HG03039 (cell line): ENCODE results near the gene ASXL2.

ENCODE experiments used
- ATAC-seq: cut with Tn5 transposase; IDR thresholded peaks from one replicate; pipeline ENCODE4 v1.9.1; 2021; ENCODE audit warnings: mild to moderate bottlenecking, moderate library complexity; ENCODE audit not compliant: unreplicated experiment

Gene ASXL2

GRCh38 chr2:25808006-25808383 lies 70.3 kb downstream of the ASXL2 start:
- no peak for ATAC-seq

- no peak for ATAC-seq
These were observed 71.3 kb downstream of the ASXL2 start for GRCh38 chr2:25806941-25807340.

GRCh38 chr2:25805987-25806386 lies 72.3 kb downstream of the ASXL2 start:
- ATAC-seq = no peak

DNA sequence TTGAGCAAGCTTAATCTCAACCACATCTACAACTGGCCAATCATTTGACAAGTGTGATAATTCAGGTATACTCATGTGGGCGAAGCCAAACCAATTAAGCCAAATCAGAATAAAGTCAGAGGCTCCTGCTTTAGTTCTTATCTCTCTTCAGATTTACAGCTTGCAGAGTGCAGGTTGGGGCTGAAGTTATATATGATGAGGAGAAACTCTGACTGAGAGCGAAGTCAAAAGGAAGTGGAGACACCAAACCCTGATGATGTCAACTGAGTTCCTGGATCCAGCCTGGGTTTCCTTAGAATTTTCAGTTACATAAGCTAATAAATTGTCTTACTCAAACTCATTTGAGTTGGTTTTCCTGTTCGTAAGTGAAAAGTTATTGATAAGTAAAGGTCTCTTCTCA lies 73.9 kb downstream of the ASXL2 start:
- ATAC-seq = no peak

DNA sequence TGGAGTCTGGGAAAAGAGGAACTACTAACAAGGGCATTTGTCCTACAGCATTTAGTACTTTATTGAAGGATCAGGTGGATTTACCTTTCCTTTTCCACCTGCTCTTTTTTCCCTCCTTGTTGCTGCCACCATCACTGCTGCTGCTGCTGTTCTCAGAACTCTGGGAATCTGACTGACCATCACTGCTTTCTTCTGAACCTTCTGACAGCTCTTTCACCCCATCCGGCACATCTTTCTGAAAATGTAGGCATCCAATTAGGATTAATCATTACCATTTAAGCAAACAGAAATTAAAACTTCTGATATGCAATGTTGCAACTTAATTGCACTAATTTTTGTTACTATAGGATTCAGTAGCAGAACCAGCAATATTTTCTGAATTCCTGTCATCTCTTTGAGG lies 79.0 kb downstream of the ASXL2 start:
- ATAC-seq = no peak

GRCh38 chr2:25797620-25798488 lies 80.4 kb downstream of the ASXL2 start:
- no peak for ATAC-seq

- no peak for ATAC-seq
These were observed 83.6 kb downstream of the ASXL2 start for GRCh38 chr2:25794544-25795276.

- no peak for ATAC-seq
These were observed 88.1 kb downstream of the ASXL2 start for GRCh38 chr2:25790074-25790790.

- no peak for ATAC-seq
These were observed 89.8 kb downstream of the ASXL2 start for GRCh38 chr2:25788457-25788856.

DNA sequence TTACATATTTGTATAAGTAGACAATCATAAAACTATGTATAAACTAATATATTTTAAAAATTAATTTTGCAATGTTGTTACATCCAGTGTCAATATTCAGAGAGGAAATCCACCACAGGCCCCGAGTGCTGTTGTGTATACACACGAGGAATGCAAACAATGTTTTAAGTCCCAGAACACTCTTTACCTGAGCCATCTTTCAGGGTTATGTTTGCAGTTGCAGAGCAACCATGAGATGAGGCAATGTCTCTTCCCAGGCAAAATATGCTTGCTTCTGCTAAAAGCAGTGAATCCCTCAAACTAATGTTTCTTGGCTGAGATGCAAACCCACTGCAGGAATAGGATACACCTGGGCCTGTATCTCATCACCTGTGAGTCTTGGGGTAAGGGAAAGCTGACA lies 91.3 kb downstream of the ASXL2 start:
- no peak for ATAC-seq

- no peak for ATAC-seq
These were observed 93.9 kb downstream of the ASXL2 start for GRCh38 chr2:25784404-25784803.

GRCh38 chr2:25777077-25777476 lies 101.2 kb downstream of the ASXL2 start:
- ATAC-seq = no peak

DNA sequence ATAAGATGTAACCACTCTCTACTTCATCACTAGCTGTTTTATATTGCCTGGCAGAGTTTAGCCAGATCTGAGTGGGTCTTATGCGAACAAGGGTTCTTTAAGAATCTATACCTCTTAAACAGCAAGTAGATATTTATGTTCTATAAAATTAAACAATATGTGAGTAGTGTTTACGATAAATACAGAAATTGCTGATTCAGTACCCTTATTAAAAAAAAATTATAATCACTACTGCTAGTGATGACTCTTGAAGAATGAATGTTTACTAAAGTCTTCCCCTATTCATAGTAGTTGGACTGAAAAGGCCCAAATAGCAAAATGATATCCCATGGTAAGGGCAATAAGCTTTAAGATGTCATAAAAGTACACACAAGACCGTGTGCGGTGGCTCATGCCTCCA lies 106.2 kb downstream of the ASXL2 start:
- no peak for ATAC-seq

- no peak for ATAC-seq
These were observed 114.7 kb downstream of the ASXL2 start for GRCh38 chr2:25763575-25763974.

DNA sequence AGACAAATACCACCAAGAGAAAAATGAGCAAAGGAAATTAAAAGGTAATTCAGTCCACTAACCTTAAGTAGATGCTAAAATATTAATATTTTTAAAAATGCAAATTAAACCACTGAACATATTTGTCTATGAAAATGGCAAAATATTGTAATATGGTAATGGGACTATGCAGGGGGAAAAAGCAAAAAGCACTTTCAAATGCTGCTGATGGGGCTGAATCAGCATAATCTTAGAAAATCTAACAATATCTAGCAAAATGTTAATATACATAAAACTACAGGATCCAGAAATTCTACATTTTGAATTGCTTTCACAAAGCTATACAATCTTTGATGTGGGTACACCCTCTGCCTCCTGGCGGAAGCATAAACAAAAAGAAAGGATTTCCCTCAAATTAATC lies 118.0 kb downstream of the ASXL2 start:
- no peak for ATAC-seq

GRCh38 chr2:25758348-25758747 lies 119.9 kb downstream of the ASXL2 start:
- no peak for ATAC-seq

DNA sequence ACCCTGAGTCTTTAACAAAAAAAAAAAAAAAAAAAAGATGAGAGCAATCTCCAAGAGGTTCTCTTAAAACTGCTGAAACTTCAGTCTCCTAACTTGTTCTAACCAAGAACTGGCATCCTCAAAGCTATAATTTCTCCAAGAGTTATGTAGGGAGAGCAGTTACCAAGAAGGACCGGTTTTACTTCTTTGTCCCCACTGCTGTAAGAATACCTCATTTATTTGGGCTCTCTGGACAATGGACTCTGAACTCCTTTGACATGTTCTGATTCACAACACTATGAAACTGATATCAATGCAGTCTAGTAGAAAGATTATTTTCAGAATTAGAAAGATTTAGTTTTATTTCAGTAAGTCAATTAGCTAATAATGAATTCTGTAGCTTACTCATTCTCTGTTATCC lies 120.4 kb downstream of the ASXL2 start:
- no peak for ATAC-seq

- ATAC-seq = no peak
These were observed 121.8 kb downstream of the ASXL2 start for GRCh38 chr2:25756536-25756935.

- no peak for ATAC-seq
These were observed 128.6 kb downstream of the ASXL2 start for GRCh38 chr2:25749676-25750075.

- ATAC-seq = no peak
These were observed 134.2 kb downstream of the ASXL2 start for GRCh38 chr2:25744055-25744454.

DNA sequence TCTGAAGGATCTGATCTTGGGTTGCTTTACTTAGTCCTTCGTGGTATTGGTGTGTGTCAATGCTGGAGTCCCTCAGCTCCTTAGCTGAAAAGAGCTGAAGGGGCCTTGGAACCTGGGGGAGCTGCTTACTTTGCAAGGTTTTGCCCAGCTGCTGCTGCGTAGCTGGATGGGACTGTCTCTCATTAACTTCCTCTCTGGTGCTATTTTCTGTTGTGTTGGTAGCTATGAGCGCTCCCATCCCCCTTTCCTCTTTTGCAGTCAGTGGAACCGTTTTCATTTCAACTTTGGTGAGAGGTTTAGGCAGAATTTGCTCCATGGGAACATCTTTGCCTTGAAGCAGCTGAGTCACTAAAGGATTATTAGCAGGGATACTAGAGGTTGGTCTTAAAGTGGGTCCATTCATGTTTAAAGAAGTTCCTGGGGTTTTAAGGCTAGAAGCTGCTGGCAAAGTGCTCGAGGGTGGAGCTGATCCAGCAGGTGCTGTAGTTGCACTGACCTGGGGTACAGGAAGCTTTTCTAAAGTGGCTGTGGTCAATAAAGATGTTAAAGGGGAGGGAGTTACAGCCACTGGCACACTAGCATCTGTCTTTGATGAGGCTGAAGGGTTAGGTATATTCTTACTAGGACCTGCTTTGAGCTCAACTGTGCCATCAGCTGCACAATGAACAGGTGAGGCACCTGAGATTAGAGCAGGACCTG lies 135.0 kb downstream of the ASXL2 start:
- no peak for ATAC-seq
